GM12864 (cell line): ENCODE results near the gene TAF1B.

Experiments used
- DNase-seq: peaks from one replicate; pipeline ENCODE4 v3.0.0-alpha.2; 2011; ENCODE audit warnings: low read depth
- H3K4me3 ChIP-seq: 2 replicates; pipeline ENCODE4 v1.5.1; 2011; ENCODE audit warnings: mild to moderate bottlenecking, low read depth, low read length, control low read depth
- TF ChIP-seq, protein P1 (sequence below): IDR thresholded peaks from 2 replicates; pipeline ENCODE4 v1.5.1; 2011; ENCODE audit warnings: low read depth, mild to moderate bottlenecking, moderate library complexity, low read length, control low read depth, inconsistent platforms; ENCODE audit errors: missing control alignments

Gene TAF1B

DNA sequence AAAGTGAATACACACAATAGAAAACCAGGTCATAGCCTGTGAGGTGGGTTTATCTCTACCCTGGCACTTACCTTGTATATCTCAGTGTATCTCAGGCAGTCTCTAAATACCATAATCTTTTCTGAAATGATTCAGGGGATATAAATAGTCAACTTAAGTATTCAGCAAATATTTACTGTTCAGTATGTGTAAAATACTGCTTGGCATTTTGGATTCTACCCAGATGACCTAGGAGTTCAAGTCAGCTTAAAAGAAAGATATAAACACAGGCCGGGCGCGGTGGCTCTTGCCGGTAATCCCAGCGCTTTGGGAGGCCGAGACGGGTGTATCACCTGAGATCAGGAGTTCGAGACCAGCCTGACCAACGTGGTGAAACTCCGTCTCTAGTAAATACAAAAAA is 132.1 kb downstream of the TAF1B start:
- no peak for DNase-seq
- TF ChIP-seq, protein P1, sequence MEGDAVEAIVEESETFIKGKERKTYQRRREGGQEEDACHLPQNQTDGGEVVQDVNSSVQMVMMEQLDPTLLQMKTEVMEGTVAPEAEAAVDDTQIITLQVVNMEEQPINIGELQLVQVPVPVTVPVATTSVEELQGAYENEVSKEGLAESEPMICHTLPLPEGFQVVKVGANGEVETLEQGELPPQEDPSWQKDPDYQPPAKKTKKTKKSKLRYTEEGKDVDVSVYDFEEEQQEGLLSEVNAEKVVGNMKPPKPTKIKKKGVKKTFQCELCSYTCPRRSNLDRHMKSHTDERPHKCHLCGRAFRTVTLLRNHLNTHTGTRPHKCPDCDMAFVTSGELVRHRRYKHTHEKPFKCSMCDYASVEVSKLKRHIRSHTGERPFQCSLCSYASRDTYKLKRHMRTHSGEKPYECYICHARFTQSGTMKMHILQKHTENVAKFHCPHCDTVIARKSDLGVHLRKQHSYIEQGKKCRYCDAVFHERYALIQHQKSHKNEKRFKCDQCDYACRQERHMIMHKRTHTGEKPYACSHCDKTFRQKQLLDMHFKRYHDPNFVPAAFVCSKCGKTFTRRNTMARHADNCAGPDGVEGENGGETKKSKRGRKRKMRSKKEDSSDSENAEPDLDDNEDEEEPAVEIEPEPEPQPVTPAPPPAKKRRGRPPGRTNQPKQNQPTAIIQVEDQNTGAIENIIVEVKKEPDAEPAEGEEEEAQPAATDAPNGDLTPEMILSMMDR, result no peak
- H3K4me3 ChIP-seq, result no peak overlapping the region

DNA sequence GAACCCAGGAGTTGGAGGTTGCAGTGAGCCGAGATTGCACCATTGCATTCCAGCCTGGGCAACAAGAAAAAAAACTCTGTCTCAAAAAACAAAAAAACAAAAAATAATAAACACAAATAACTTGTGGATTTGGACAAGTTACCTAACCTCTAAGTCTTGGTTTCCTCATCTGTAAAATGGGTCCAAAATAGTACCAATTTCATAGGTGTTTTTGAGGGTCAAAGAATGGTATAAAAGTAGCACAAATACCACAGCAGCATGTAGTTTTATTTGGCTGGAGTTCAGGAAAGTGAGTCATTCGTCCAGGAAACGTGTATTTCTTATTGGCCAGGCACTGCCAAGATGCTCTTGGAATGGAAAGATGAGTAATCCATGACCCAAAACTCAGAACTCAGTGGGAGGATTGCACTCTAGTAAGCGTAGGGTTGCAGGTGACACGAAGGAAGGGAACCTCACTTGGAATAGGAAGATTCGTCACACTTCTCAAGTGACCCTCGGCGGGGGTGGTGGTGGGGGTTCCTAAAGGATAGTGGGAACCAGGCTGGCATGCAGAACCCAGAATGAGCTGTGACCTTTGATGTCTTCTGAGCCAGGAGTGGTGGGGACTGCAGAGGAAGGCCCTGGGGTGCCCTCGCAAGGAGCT is 132.7 kb downstream of the TAF1B start:
- no peak overlapping the region for H3K4me3 ChIP-seq
- no peak for DNase-seq
- TF ChIP-seq, protein P1, result no peak

DNA sequence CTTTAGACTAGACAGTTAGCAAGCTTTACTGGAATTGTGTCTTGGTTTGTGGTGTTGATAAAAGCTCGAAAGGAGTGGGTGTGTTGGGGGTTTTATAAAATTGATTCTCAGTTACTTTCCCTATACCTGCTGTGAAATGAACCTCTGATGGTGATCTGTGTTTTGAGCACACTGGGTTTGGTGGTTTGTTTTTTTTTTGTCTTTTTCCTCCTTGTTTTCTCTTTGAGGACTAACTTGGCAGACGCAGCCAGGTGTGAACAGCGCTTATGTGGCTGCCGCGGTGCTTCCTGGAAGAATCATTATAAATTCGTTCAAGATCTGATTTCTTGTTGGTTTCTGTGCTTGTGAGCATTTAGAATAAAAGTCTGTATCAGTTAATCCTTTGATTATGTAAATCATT is 136.7 kb downstream of the TAF1B start:
- no peak for DNase-seq
- no peak overlapping the region for H3K4me3 ChIP-seq
- TF ChIP-seq, protein P1, result no peak

DNA sequence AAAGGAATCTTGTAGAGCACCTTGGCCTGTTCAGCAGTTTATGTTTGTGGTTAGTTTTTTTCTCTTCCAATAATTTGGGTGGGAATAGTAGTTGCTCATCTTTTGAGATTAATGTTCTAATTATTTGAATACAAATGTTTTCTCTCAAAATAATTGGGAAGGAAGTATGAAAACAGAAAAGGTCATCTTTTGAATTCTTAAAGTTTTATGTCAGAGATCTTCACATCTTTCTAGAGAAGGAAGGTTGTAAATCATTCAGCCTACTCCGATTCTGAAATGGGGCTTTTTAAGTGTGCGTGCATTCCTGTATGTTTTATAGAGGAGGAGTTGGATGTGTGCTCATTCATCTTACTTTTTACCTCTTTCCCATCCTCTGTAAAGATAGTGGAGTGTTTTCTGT is 137.2 kb downstream of the TAF1B start:
- no peak for DNase-seq
- TF ChIP-seq, protein P1, result no peak
- H3K4me3 ChIP-seq, result no peak overlapping the region

DNA sequence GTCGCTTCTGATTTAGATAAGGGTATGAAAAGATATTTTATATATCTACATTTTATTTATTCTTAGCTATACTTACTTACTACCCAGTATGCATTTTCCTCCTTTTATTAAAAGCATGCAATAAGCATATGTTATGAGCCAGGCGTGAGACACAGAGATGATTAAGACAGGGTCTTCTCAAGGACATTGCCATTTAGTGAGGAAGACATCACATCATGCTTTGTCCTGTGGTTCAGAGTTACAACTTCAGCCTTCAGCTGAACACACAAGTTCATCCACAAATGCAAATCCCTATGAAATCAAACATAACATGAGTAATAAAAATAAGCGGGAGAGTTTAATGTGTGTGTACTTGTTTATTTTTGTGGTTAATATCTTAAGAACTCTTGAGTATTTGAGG is 138.4 kb downstream of the TAF1B start:
- TF ChIP-seq, protein P1, result no peak
- no peak for DNase-seq
- H3K4me3 ChIP-seq, result no peak overlapping the region

DNA sequence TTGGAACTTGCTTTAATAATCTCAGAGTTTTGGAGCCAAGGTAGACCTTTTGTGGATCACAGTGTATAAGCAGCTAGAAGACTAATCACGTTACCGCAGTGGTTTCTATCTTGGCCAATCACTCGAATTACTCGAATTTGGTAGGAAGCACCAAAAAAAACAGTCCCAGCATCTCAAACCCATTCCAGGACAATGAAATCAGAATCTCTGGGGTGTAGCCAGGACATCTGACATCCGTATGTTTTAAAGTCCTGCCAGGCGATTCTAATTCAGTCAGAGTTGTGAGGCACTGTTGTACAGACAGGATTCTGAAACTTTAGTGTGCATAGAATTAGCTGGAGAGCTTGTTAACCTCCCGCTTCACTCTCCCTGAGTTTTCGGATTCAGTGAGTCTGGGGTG is 139.0 kb downstream of the TAF1B start:
- no peak overlapping the region for H3K4me3 ChIP-seq
- DNase-seq, result no peak
- TF ChIP-seq, protein P1, result no peak

DNA sequence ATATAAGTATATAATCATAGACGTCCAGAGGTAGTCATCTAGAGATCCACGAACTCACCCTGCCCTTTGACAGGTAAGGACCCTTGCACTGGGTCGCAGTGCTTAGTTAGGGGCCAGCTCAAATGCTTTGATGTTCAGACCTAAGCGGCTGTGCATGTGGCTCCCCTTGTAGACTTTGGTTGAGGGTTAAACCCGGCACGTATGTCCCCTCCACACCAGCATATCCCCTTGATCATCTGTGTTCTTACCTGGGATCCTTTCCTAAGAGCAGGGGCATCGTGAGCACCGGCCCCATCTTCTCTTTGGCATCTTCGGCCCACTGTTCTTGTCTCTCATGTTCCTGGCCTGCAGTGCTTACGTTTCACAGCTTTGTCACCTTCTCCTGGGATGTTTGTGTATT is 139.6 kb downstream of the TAF1B start:
- no peak overlapping the region for H3K4me3 ChIP-seq
- TF ChIP-seq, protein P1, result no peak
- no peak for DNase-seq
